CD8-positive, alpha-beta memory T cell (primary cell): ENCODE measurements around the gene TRPM1. TPM values are rescaled to one million over a fixed set of nuclear protein-coding genes. Genes with fewer than 3 reads are reported as not detected.

Experiments used
- CTCF ChIA-PET: fragments of 350-600 bp; sonication (Branson Sonifier 250); formaldehyde crosslinking; loops from one replicate; lab custom pipeline; 2021; ENCODE audit warnings: antibody characterized with exemption; lab: Charles Lee
- POLR2A ChIA-PET: fragments of 350-600 bp; sonication (Branson Sonifier 250); formaldehyde crosslinking; loops from one replicate; lab custom pipeline; 2021; ENCODE audit warnings: antibody characterized with exemption; lab: Charles Lee
- DNase-seq, 5 donors: peaks; one replicate each; pipeline versions ENCODE4 v3.0.0 to v3.0.0-alpha.2; 2020 to 2022; ENCODE audit warnings: mixed read lengths in 1 of 5
- H3K27ac ChIP-seq: one replicate; pipeline ENCODE4 v1.7.0; 2013; ENCODE audit warnings: low read depth, mild to moderate bottlenecking, low read length, moderate library complexity
- H3K27me3 ChIP-seq: 2 replicates; pipeline ENCODE4 v1.7.0; 2013; ENCODE audit warnings: low read length, mild to moderate bottlenecking; ENCODE audit not compliant: insufficient read depth, poor library complexity, severe bottlenecking
- H3K36me3 ChIP-seq: 2 replicates; pipeline ENCODE4 v1.7.0; 2013; ENCODE audit warnings: mild to moderate bottlenecking, low read length, moderate library complexity; ENCODE audit not compliant: insufficient read depth
- H3K4me1 ChIP-seq: 2 replicates; pipeline ENCODE4 v1.7.0; 2013; ENCODE audit warnings: mild to moderate bottlenecking, low read length, moderate library complexity; ENCODE audit not compliant: insufficient read depth
- H3K4me3 ChIP-seq: 2 replicates; pipeline ENCODE4 v1.7.0; 2013; ENCODE audit warnings: mild to moderate bottlenecking, low read length
- H3K9me3 ChIP-seq: 2 replicates; pipeline ENCODE4 v1.7.0; 2013; ENCODE audit warnings: mild to moderate bottlenecking, low read length
- H3K27ac Mint-ChIP-seq, 8 donors: one replicate each; pipeline ENCODE4 v1.8.0; 2020 to 2021; ENCODE audit warnings: mixed read lengths in 8 of 8, mild to moderate bottlenecking in 6 of 8, inconsistent platforms in 3 of 8, moderate library complexity in 3 of 8
- H3K27me3 Mint-ChIP-seq, 2 donors: one replicate each; pipeline ENCODE4 v1.8.0; 2020 to 2021; ENCODE audit warnings: mixed read lengths in 2 of 2, mild to moderate bottlenecking in 1 of 2, moderate library complexity in 1 of 2
- H3K36me3 Mint-ChIP-seq, 3 donors: one replicate each; pipeline ENCODE4 v1.8.0; 2020 to 2021; ENCODE audit warnings: mixed read lengths in 3 of 3, inconsistent platforms in 1 of 3, mild to moderate bottlenecking in 1 of 3
- H3K4me1 Mint-ChIP-seq, 3 donors: one replicate each; pipeline ENCODE4 v1.8.0; 2020 to 2021; ENCODE audit warnings: mixed read lengths in 3 of 3, inconsistent platforms in 1 of 3, mild to moderate bottlenecking in 1 of 3
- H3K4me3 Mint-ChIP-seq, 7 donors: one replicate each; pipeline ENCODE4 v1.8.0; 2020 to 2021; ENCODE audit warnings: mixed read lengths in 7 of 7, mild to moderate bottlenecking in 6 of 7, moderate library complexity in 4 of 7, inconsistent platforms in 2 of 7
- H3K9me3 Mint-ChIP-seq, 5 donors: one replicate each; pipeline ENCODE4 v1.8.0; 2020 to 2022; ENCODE audit warnings: mixed read lengths in 5 of 5, mild to moderate bottlenecking in 3 of 5, moderate library complexity in 2 of 5, inconsistent platforms in 1 of 5
- polyA plus RNA-seq: library from polyadenylated mRNA; unstranded; fragments of 300-500 nt; fragmentation: Illumina TruSeq; gene quantifications from one replicate; pipeline ENCODE4 v1.2.3, GENCODE V29; 2021
- total RNA-seq, 2 experiments: library from RNA; stranded (reverse); gene quantifications; one replicate each; pipeline ENCODE4 v1.2.3, GENCODE V29; 2021

The TRPM1 gene
- not detected for total RNA-seq
- 0.03 TPM for polyA plus RNA-seq

GRCh38 chr15:31101262-31102038, at the start of gene TRPM1:
Gene TRPM1, minus strand, starts transcription at chr15:31101725. Its CDS starts 20,370 bp downstream, at chr15:31081355.
- Mint-ChIP-seq H3K4me1 (no peaks in the 10 kb centered on the region), H3K27me3 (peaks cover 3 to 4% of the 10 kb centered on the region in 2 donors), H3K4me3 (no peak within 1 kb of the TSS), H3K27ac (no peak within 1 kb of the TSS), H3K9me3 (no peaks in the 10 kb centered on the region), H3K36me3 (no peaks in the 10 kb centered on the region)
- no peak within 1 kb of the TSS for H3K27ac ChIP-seq
- no peak within 1 kb of the TSS for H3K4me3 ChIP-seq
- ChIA-PET POLR2A (no interaction called here), CTCF (interaction anchor here (1.3 kb wide), 1 partner anchor 10 kb away, joined by 4 read pairs; no protein-coding TSS in a partner anchor)
- DNase-seq, result no peak
- no peaks in the 10 kb centered on the region for H3K27me3 ChIP-seq
- H3K9me3 ChIP-seq, result no peaks in the 10 kb centered on the region
- no peaks in the 10 kb centered on the region for H3K4me1 ChIP-seq
- H3K36me3 ChIP-seq, result no peaks in the 10 kb centered on the region

GRCh38 chr15:31150732-31151231, 49.3 kb upstream of the TRPM1 start:
- no peak overlapping the region for H3K27ac Mint-ChIP-seq
- no peak for DNase-seq

GRCh38 chr15:31149987-31150386, 48.5 kb upstream of the TRPM1 start:
- Mint-ChIP-seq H3K36me3 (no peaks in the 10 kb centered on the region), H3K4me1 (peaks cover 0 to 6% (median 0%) of the 10 kb centered on the region in 3 donors), H3K27ac (no peak overlapping the region), H3K9me3 (no peaks in the 10 kb centered on the region), H3K27me3 (peaks cover 3 to 9% of the 10 kb centered on the region in 2 donors), H3K4me3 (no peak overlapping the region)
- ChIA-PET POLR2A (no interaction called here), CTCF (interaction anchor here (0.6 kb wide), 1 partner anchor 244 kb away, joined by 3 read pairs; no protein-coding TSS in a partner anchor)
- Histone ChIP-seq H3K27ac (no peak overlapping the region), H3K4me3 (no peak overlapping the region), H3K27me3 (no peaks in the 10 kb centered on the region), H3K4me1 (no peaks in the 10 kb centered on the region), H3K36me3 (no peaks in the 10 kb centered on the region), H3K9me3 (no peaks in the 10 kb centered on the region)
- no peak for DNase-seq

More at GRCh38 chr15:31150732-31151231, 49.3 kb upstream of the TRPM1 start:
- ChIA-PET CTCF (no interaction called here), POLR2A (no interaction called here)
- no peak overlapping the region for H3K4me3 Mint-ChIP-seq
- H3K36me3 Mint-ChIP-seq, result no peaks in the 10 kb centered on the region
- H3K4me1 Mint-ChIP-seq, result peaks cover 0 to 6% (median 0%) of the 10 kb centered on the region in 3 donors
- no peak overlapping the region for H3K27ac ChIP-seq
- H3K4me1 ChIP-seq, result no peaks in the 10 kb centered on the region
- H3K9me3 ChIP-seq, result no peaks in the 10 kb centered on the region
- no peak overlapping the region for H3K4me3 ChIP-seq
- peaks cover 3 to 9% of the 10 kb centered on the region in 2 donors for H3K27me3 Mint-ChIP-seq
- H3K36me3 ChIP-seq, result no peaks in the 10 kb centered on the region
- H3K9me3 Mint-ChIP-seq, result no peaks in the 10 kb centered on the region
- H3K27me3 ChIP-seq, result no peaks in the 10 kb centered on the region

GRCh38 chr15:31149088-31149505, 47.6 kb upstream of the TRPM1 start:
- H3K9me3 ChIP-seq, result no peaks in the 10 kb centered on the region
- no peak for DNase-seq
- Mint-ChIP-seq H3K27ac (no peak overlapping the region), H3K9me3 (no peaks in the 10 kb centered on the region), H3K4me1 (peaks cover 0 to 6% (median 0%) of the 10 kb centered on the region in 3 donors), H3K27me3 (peaks cover 3 to 9% of the 10 kb centered on the region in 2 donors), H3K4me3 (no peak overlapping the region), H3K36me3 (no peaks in the 10 kb centered on the region)
- POLR2A ChIA-PET, result no interaction called here
- H3K36me3 ChIP-seq, result no peaks in the 10 kb centered on the region
- no peak overlapping the region for H3K27ac ChIP-seq
- no peaks in the 10 kb centered on the region for H3K27me3 ChIP-seq
- no peaks in the 10 kb centered on the region for H3K4me1 ChIP-seq
- CTCF ChIA-PET, result interaction anchor here (0.6 to 1.1 kb wide), 3 partner anchors 20 to 244 kb away, joined by 3 to 4 read pairs (median 3); no protein-coding TSS in a partner anchor
- H3K4me3 ChIP-seq, result no peak overlapping the region

GRCh38 chr15:31148297-31149087, 47.0 kb upstream of the TRPM1 start:
- no peak overlapping the region for H3K4me3 ChIP-seq
- H3K27ac ChIP-seq, result no peak overlapping the region
- Mint-ChIP-seq H3K36me3 (no peaks in the 10 kb centered on the region), H3K4me3 (no peak overlapping the region), H3K9me3 (no peaks in the 10 kb centered on the region), H3K27me3 (peaks cover 3 to 9% of the 10 kb centered on the region in 2 donors), H3K4me1 (peaks cover 0 to 6% (median 0%) of the 10 kb centered on the region in 3 donors), H3K27ac (no peak overlapping the region)
- CTCF ChIA-PET, result interaction anchor here (0.7 to 1.1 kb wide), 2 partner anchors 19 to 22 kb away, joined by 3 to 4 read pairs; no protein-coding TSS in a partner anchor
- H3K36me3 ChIP-seq, result no peaks in the 10 kb centered on the region
- no peaks in the 10 kb centered on the region for H3K4me1 ChIP-seq
- no peak for DNase-seq
- H3K9me3 ChIP-seq, result no peaks in the 10 kb centered on the region
- POLR2A ChIA-PET, result no interaction called here
- H3K27me3 ChIP-seq, result no peaks in the 10 kb centered on the region

GRCh38 chr15:31147944-31148296, 46.4 kb upstream of the TRPM1 start:
- Mint-ChIP-seq H3K9me3 (no peaks in the 10 kb centered on the region), H3K4me3 (no peak overlapping the region), H3K4me1 (peaks cover 0 to 6% (median 0%) of the 10 kb centered on the region in 3 donors), H3K27me3 (peaks cover 3 to 9% of the 10 kb centered on the region in 2 donors), H3K27ac (no peak overlapping the region), H3K36me3 (no peaks in the 10 kb centered on the region)
- Histone ChIP-seq H3K9me3 (no peaks in the 10 kb centered on the region), H3K4me3 (no peak overlapping the region), H3K4me1 (no peaks in the 10 kb centered on the region), H3K27me3 (no peaks in the 10 kb centered on the region), H3K36me3 (no peaks in the 10 kb centered on the region), H3K27ac (no peak overlapping the region)
- POLR2A ChIA-PET, result no interaction called here
- CTCF ChIA-PET, result interaction anchor here (1.1 kb wide), 1 partner anchor 19 kb away, joined by 4 read pairs; no protein-coding TSS in a partner anchor
- no peak for DNase-seq

- H3K4me1 Mint-ChIP-seq, result peaks cover 0 to 6% (median 0%) of the 10 kb centered on the region in 3 donors
- no peaks in the 10 kb centered on the region for H3K36me3 ChIP-seq
- no peak overlapping the region for H3K27ac ChIP-seq
- POLR2A ChIA-PET, result no interaction called here
- H3K9me3 ChIP-seq, result no peaks in the 10 kb centered on the region
- CTCF ChIA-PET, result no interaction called here
- no peak overlapping the region for H3K4me3 Mint-ChIP-seq
- no peaks in the 10 kb centered on the region for H3K27me3 ChIP-seq
- no peak overlapping the region for H3K4me3 ChIP-seq
- no peak for DNase-seq
- no peaks in the 10 kb centered on the region for H3K9me3 Mint-ChIP-seq
- peaks cover 3 to 9% of the 10 kb centered on the region in 2 donors for H3K27me3 Mint-ChIP-seq
- H3K27ac Mint-ChIP-seq, result no peak overlapping the region
- no peaks in the 10 kb centered on the region for H3K4me1 ChIP-seq
- no peaks in the 10 kb centered on the region for H3K36me3 Mint-ChIP-seq
Measured at GRCh38 chr15:31147456-31147855, 45.9 kb upstream of the TRPM1 start.
